ENCODE results near the gene GAS2L1.

DNA sequence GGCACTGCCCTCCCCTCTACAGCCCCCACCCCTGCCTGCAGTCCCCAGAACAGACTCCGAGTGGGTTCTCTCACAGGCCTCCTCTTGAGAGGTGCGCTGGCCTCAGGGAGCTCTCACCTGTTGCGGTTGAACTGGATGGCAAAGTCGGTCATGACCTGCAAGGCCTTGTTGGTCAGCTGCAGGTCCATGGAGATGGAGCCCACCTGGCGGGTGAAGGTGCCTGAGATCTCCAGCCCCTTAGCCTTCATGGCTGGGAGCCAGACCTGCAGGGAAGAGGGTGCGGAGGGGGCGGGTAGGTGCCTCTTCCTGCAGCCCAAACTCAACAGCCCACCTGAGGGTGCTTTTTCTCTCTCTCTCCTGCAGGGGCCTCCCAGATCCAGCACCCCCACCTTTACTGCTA lies 27.7 kb downstream of the GAS2L1 start:
- TF ChIP-seq POLR2AphosphoS5 (IDR thresholded peaks at IDR 0.05; ENCODE audit: low read depth, low read length) (no peak), POLR2A (IDR thresholded peaks at IDR 0.05; ENCODE audit: low read depth, low read length) (no peak), POU2F2 (IDR thresholded peaks at IDR 0.05; ENCODE audit: low read depth, low read length) (no peak)

All from GM12891 (cell line).